Stimulated activated CD8-positive, alpha-beta memory T cell treated with anti-CD3 and anti-CD28 coated beads, Interleukin-2, amount 100 ng/mL, for 1 hour (primary cell): ENCODE measurements around the gene PCYT2.

Experiments
- DNase-seq, 2 donors: peaks; one replicate each; pipeline ENCODE4 v3.0.0-alpha.2; 2020; ENCODE audit warnings: low read depth in 2 of 2

PCYT2 gene

DNA sequence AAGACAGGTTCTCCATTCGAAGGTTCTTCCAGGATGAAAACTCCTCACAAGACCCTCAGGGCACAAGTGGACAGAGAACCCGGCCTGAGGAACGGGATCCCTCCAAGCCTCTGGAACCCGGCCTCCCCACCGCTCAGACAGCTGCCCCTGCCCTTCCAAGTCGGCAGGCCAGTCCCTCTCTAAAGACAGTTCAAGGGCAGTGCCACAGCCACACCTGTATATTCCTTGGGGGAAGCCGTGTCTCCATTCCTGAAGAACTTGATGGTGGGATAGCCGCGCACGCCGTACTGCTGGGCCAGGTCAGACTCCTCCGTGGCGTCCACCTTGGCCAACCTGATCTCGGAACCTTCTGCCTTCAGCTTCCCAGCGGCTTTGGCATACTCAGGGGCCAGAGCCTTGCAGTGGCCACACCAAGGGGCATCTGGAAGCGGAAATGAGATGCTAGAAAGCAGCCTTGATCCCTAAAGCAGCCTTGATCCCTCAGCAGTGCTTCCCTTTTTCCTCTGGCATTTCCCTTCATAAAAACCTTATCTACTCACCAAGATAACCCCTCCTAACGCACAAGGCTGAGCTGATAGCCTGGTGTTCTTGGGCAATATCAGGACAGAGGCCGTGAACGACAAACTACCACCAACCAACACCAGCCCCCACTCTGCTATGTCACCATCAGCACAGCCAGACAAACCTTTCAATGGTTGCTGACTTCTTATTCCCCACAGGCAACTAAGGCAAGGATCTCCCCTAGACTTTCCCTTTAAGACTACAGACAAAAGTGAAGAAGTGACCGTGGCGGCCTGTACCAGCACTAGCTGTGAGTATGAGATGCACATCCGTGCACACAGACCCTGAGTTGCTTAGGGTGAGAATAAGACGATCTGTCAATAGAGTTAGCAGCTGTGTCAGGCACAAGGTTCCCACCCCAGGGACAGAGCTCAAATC is 52.0 kb downstream of the PCYT2 start:
- DNase-seq, result no peak

DNA sequence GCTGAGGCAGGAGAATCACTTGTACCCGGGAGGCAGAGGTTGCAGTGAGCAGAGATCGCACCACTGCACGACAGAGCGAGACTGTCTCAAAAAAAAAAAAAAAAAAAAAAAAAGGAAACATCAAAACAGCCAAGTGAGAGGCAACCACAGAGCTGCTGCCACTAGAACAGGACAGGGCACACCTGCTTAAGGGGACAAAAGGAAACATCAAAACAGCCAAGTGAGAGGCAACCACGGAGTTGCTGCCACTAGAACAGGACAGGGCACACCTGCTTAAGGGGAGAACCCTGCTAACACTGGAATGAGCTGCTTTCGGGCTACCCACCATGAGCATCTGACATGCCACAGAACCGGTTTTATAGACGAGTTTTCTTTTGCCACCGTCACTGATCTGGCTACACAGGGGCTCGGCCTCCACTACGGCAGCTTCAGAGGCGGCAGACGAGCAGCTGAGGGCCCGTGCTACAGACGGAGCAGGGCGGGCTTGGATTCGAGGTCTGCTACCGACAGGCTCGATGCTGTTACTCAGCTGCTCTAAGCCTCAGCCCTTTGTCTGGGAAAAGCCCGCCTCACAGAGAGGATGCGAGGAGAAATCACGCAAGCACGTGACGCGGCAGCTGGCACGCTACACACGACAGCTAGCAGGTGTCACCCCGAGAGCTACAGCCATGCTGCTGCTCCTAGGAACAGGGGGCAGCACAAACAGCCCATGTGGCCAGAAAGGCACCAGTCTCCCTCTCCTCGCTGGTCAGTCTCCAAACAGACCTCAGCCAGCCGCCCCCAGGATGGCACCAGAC is 52.8 kb downstream of the PCYT2 start:
- DNase-seq, result no peak

GRCh38 chr17:81854974-81855774 is 56.0 kb downstream of the PCYT2 start:
- no peak for DNase-seq

DNA sequence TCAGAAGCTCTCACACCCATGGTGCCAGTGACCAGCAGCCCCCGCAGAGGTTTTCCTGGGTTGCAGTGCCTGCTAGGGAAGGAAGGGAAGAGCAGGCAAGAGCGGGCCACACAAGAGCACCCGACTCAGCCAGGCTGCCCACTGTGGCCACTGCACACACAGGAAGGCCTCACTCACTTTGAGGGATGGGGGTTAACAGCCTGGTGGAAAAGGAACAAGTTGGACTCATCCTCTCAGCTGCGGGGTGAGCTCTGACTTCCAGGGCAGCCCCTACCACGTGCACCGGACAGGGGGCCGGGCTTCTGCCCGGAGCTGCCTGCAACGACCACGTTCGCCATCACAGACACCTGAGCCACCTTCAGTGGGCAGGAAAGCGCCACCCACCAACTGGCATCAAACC is 59.0 kb downstream of the PCYT2 start:
- no peak for DNase-seq

DNA sequence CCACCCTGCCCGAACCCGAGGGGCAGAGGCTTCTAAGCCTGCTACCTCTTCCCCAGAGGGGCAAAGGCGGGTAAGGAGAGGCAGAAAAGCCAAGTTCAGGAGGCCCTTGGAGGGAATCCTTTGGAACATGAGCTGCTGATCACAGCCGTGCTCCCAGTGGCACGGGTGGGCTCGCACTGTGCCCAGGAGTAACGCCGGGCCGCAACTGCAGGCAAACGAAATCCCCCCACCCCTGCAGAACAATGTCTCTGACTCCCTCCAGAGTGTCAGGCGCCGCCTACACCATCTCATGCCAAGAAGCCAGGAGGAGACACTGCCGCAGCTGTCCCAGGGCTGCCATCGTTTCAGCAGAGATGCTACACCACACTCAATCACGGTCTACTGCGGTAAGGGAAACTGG is 59.8 kb downstream of the PCYT2 start:
- DNase-seq, result no peak
